ENCODE results near the gene TAF9B.
"Not testable (repeated sequence)": the region's sequence is repeated elsewhere in the genome, so short reads cannot be mapped to it uniquely, and the experiment has no call there.

The TAF9B gene

GRCh38 chrX:78111140-78111931, 28.1 kb downstream of the TAF9B start:
- no peak for DNase-seq

DNA sequence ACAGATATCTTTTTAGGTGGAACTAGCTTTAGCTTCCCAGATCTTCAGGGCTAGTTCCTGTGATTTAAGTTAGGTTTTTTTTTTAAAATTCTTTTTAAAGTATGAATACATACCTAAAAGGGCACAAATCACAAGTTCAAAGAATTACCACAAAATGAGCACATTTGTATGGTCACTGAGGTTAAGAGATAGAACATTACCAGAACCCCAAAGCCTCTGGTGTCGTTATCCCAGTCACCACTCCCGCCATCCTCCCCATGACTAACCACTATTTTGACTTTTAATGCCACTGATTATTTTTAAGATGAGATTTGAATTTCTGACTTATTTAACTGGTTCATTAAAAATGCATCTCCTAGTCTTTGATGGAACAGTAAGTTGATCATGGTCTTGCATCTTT, 30.0 kb downstream of the TAF9B start:
- no peak for DNase-seq

GRCh38 chrX:78106651-78106986, 32.8 kb downstream of the TAF9B start:
- no peak for DNase-seq

DNA sequence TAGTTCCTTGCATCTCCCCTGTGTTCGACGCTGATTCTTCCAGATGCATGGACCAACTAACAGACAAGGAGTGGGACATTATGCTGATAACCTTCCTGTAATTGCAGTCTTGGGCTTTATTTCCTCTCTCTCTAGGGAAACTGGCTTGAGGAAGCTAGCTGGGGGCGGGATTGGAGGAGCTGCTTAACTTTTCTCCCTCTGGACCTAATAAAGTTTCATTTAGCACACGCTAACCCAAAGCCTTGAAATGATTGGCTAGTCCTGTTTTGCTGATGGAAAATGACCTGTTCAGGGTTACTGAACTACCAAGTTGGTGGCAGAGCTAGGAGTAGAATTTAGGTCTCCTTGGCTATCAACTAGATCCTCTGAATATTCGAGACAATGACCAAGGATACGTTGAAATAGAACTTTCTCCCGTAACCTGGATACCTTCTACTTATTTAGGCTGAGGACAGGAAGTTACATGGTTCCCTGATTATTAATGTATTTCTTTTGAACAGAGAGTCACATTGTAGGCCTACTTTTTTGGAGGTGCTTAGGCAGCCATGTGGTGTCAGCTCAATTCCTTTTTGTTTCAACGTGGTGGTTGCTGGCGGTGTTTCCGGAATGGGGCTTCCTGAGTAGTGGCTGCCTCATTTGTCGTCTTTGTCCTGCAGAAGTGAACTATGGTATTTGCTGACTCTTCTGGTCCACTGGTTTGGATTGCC, 33.4 kb downstream of the TAF9B start:
- DNase-seq, result no peak

DNA sequence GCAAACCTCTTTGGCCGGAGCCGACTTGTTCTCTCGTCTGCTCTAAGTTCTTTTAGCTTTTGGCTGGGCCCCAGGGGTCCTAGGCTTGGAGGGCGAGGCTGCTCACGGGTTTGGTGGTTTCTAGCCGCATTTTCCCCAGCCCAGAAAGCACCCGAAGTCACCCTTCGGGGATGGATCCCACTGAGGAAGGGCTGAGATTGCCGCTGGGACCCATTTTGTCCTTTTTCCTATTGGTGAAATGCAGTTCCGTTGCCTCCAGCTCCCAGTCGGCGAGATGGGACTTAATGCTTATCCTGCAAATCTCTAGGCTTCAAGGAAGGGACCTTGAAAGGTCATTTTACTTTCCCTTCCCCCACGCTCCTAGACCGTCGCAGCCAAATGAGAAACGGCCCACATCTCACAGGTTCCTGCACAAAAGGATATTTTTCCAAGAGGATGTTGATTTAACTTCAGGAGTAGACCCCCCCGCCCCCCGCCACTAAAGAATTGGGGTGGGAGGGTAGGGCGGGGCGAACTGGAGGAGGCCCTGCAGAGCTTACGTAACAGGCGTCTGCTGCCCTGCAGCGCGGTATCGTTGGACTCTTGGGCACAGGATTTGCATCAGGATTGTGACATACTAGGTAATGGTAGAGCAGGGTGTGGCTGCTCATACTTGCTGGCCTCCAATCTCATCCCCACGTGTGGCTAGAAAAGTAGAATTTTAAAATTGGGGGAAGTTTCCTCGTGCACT, 34.8 kb downstream of the TAF9B start:
- DNase-seq, result no peak

DNA sequence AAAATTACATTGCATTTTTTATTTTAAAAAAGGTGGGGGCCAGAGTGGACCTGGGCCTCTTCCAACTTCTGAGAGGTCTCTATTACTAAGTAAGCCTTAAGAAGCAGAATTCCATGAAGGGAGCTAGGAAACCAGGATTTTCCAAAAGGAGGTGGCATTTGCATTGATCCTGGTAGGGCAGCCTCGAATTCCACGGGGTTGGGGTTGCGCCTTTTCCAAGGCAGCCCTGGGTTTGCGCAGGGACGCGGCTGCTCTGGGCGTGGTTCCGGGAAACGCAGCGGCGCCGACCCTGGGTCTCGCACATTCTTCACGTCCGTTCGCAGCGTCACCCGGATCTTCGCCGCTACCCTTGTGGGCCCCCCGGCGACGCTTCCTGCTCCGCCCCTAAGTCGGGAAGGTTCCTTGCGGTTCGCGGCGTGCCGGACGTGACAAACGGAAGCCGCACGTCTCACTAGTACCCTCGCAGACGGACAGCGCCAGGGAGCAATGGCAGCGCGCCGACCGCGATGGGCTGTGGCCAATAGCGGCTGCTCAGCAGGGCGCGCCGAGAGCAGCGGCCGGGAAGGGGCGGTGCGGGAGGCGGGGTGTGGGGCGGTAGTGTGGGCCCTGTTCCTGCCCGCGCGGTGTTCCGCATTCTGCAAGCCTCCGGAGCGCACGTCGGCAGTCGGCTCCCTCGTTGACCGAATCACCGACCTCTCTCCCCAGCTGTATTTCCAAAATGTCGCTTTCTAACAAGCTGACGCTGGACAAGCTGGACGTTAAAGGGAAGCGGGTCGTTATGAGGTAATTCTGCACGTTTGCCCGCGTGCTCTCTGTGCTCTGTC, 35.6 kb downstream of the TAF9B start, which contains the start of gene PGK1:
Gene PGK1 (plus strand): TSS at position 626 of the 824 bp plus-strand sequence. CDS start 93 bp downstream, at position 719.
- peak; percentile 87 for DNase-seq

GRCh38 chrX:78103001-78103622, 36.3 kb downstream of the TAF9B start:
- DNase-seq, result no peak

GRCh38 chrX:78102091-78102490, 37.4 kb downstream of the TAF9B start:
- no peak for DNase-seq

DNA sequence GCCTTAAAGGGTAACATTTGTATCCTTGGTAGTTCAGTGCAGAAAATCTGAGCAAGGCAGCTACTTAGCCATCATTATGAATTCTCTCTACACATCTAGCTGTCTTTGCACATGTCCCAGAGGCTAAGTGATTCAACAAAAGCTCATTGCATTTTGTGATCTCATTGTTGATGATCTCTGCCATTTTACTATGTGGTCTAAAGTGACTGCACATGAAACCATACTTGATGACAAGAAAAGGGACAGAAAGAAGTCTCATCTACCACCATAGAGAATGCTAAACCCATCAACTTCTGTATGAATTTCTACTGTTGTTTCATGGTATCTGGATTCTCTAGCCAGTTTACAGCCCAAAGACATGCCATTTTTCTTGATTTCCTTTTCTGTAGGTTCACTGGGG, 41.3 kb downstream of the TAF9B start:
- no peak for DNase-seq

GRCh38 chrX:78092296-78092695, 47.2 kb downstream of the TAF9B start:
- peak; percentile 51 for DNase-seq

- not testable (repeated sequence) for DNase-seq
Measured at GRCh38 chrX:78081413-78081812, 58.0 kb downstream of the TAF9B start.
